OCI-LY7 (cell line): Measurements from ENCODE around the gene TOP3A. TPM values are rescaled to one million over a fixed set of nuclear protein-coding genes. Genes with fewer than 3 reads are reported as not detected.

Experiments
- BruUV-seq: library from RNA; stranded (reverse); fragments of 400-500 nt; replicated peaks from 2 replicates; lab custom pipeline; 2021; lab: Mats Ljungman, UMichigan
- CTCF ChIA-PET: fragments of 300-600 bp; sonication (Branson Sonifier 250); formaldehyde crosslinking; loops from one replicate; lab custom pipeline; 2022; ENCODE audit warnings: antibody characterized with exemption; ENCODE audit not compliant: unreplicated experiment; lab: Charles Lee
- POLR2A ChIA-PET: fragments of 300-600 bp; sonication (Branson Sonifier 250); formaldehyde crosslinking; loops from one replicate; lab custom pipeline; 2022; ENCODE audit warnings: antibody characterized with exemption; lab: Charles Lee
- DNase-seq: peaks from one replicate; pipeline ENCODE4 v3.0.0-alpha.2; 2015; ENCODE audit warnings: low spot score
- H2AFZ ChIP-seq: fragments of 200-600 bp; sonication (generic), shearing (Covaris generic); 2 replicates; pipeline ENCODE4 v1.6.1; 2014; ENCODE audit warnings: mild to moderate bottlenecking, antibody characterized with exemption, low read length, moderate library complexity
- H3K27ac ChIP-seq: fragments of 200-600 bp; sonication (generic); 2 replicates; pipeline ENCODE4 v1.5.1; 2014; ENCODE audit warnings: mixed run types, low read depth, mild to moderate bottlenecking, moderate library complexity, low read length, inconsistent platforms; ENCODE audit not compliant: poor library complexity, severe bottlenecking
- H3K36me3 ChIP-seq: fragments of 200-600 bp; sonication (generic); 2 replicates; pipeline ENCODE4 v1.6.1; 2014; ENCODE audit warnings: mild to moderate bottlenecking, antibody characterized with exemption, low read length, moderate library complexity, mixed read lengths; ENCODE audit not compliant: insufficient read depth
- H3K4me1 ChIP-seq: fragments of 200-600 bp; sonication (generic); 2 replicates; pipeline ENCODE4 v1.5.1; 2014; ENCODE audit warnings: mild to moderate bottlenecking, low read length; ENCODE audit not compliant: insufficient read depth, poor library complexity, severe bottlenecking
- H3K4me2 ChIP-seq: fragments of 200-600 bp; sonication (generic); 2 replicates; pipeline ENCODE4 v1.6.1; 2014; ENCODE audit warnings: mild to moderate bottlenecking, low read length
- H3K4me3 ChIP-seq: fragments of 200-600 bp; sonication (generic); 2 replicates; pipeline ENCODE4 v1.5.1; 2014; ENCODE audit warnings: mild to moderate bottlenecking, low read depth, low read length; ENCODE audit not compliant: poor library complexity, severe bottlenecking
- H3K79me2 ChIP-seq: fragments of 200-600 bp; sonication (generic); 2 replicates; pipeline ENCODE4 v1.6.1; 2016; ENCODE audit warnings: low read depth, mild to moderate bottlenecking, low read length, moderate library complexity, mixed read lengths; ENCODE audit not compliant: insufficient read depth
- H3K9me2 ChIP-seq: fragments of 200-600 bp; sonication (generic); 2 replicates; pipeline ENCODE4 v1.6.1; 2016; ENCODE audit warnings: mild to moderate bottlenecking, low read length, mixed read lengths; ENCODE audit not compliant: insufficient read depth
- H3K9me3 ChIP-seq: fragments of 200-600 bp; sonication (generic); 2 replicates; pipeline ENCODE4 v1.6.1; 2014; ENCODE audit warnings: mild to moderate bottlenecking, mixed run types, low read length, mixed read lengths
- H4K20me1 ChIP-seq: fragments of 200-600 bp; sonication (generic); 2 replicates; pipeline ENCODE4 v1.6.1; 2014; ENCODE audit warnings: mild to moderate bottlenecking, antibody characterized with exemption, low read length, moderate library complexity, mixed read lengths; ENCODE audit not compliant: insufficient read depth
- CTCF ChIP-seq: fragments of 200-600 bp; sonication (generic); conservative IDR thresholded peaks from 2 replicates; pipeline ENCODE4 v1.5.1; 2014; ENCODE audit warnings: mild to moderate bottlenecking, antibody characterized with exemption, low read length, moderate library complexity, mixed read lengths
- EZH2phosphoT487 ChIP-seq: fragments of 200-600 bp; sonication (generic); IDR thresholded peaks from 2 replicates; pipeline ENCODE4 v1.6.1; 2018; ENCODE audit warnings: low read depth, borderline replicate concordance, mild to moderate bottlenecking, mixed run types, antibody characterized with exemption, low read length, moderate library complexity, mixed read lengths
- intact Hi-C: fragments of 100-400 bp; cut with micrococcal nuclease; formaldehyde crosslinking; loops from one replicate; pipeline ENCODE4 v1.10.0; 2022; ENCODE audit not compliant: unreplicated experiment
- total RNA-seq, 2 experiments: library from RNA; depleted of rRNA in 1 of 2; stranded (reverse); fragments of >200 nt in 1 of 2; shearing (Covaris generic) in 1 of 2; gene quantifications; 2 replicates each; pipeline ENCODE4 v1.2.3, GENCODE V29; 2014 to 2022

Gene TOP3A
- total RNA-seq, 2 experiments from 2014 or later: 48.3 to 64.4 TPM

GRCh38 chr17:18250708-18251107, 64.1 kb downstream of the TOP3A start:
- no peaks in the 10 kb centered on the region for H3K4me1 ChIP-seq

GRCh38 chr17:18250259-18250658, 64.5 kb downstream of the TOP3A start:
- CTCF ChIA-PET: no interaction called here
- peaks cover 87% of the 10 kb centered on the region for H3K36me3 ChIP-seq
- H4K20me1 ChIP-seq: no peaks in the 10 kb centered on the region

More at GRCh38 chr17:18250708-18251107, 64.1 kb downstream of the TOP3A start:
- Histone ChIP-seq H3K27ac (no peak overlapping the region), H3K9me2 (no peaks in the 10 kb centered on the region), H3K9me3 (no peaks in the 10 kb centered on the region), H3K4me3 (no peak overlapping the region), H3K4me2 (no peak overlapping the region), H3K79me2 (no peaks in the 10 kb centered on the region), H3K36me3 (peaks cover 87% of the 10 kb centered on the region), H2AFZ (no peak overlapping the region), H4K20me1 (no peaks in the 10 kb centered on the region)
- ChIA-PET POLR2A (no interaction called here), CTCF (no interaction called here)
- BruUV-seq: no TSS peak
- TF ChIP-seq EZH2phosphoT487 (no peak), CTCF (no peak)
- intact Hi-C loops: no loop called here
- DNase-seq: no peak

GRCh38 chr17:18248811-18249210, 66.0 kb downstream of the TOP3A start:
- Histone ChIP-seq H3K4me2 (no peak overlapping the region), H3K36me3 (peaks cover 79% of the 10 kb centered on the region), H3K79me2 (no peaks in the 10 kb centered on the region), H4K20me1 (no peaks in the 10 kb centered on the region), H3K27ac (no peak overlapping the region), H3K4me1 (no peaks in the 10 kb centered on the region), H2AFZ (no peak overlapping the region), H3K9me2 (no peaks in the 10 kb centered on the region), H3K4me3 (no peak overlapping the region), H3K9me3 (no peaks in the 10 kb centered on the region)
- intact Hi-C loops: loop anchor here (5.0 kb wide), 1 partner anchor 68 kb away; the partner anchor contains the start of gene SMCR8
- POLR2A ChIA-PET: no interaction called here
- no TSS peak for BruUV-seq
- CTCF ChIA-PET: no interaction called here
- no peak for TF ChIP-seq EZH2phosphoT487
- TF ChIP-seq CTCF: no peak
- no peak for DNase-seq

More at GRCh38 chr17:18250259-18250658, 64.5 kb downstream of the TOP3A start:
- no peaks in the 10 kb centered on the region for H3K79me2 ChIP-seq
- intact Hi-C loops: no loop called here
- H2AFZ ChIP-seq: no peak overlapping the region
- TF ChIP-seq EZH2phosphoT487: no peak
- no peaks in the 10 kb centered on the region for H3K9me2 ChIP-seq
- no peak overlapping the region for H3K4me2 ChIP-seq
- no TSS peak for BruUV-seq
- POLR2A ChIA-PET: no interaction called here
- H3K27ac ChIP-seq: no peak overlapping the region
- H3K4me1 ChIP-seq: no peaks in the 10 kb centered on the region
- no peak for DNase-seq
- H3K9me3 ChIP-seq: no peaks in the 10 kb centered on the region
- no peak overlapping the region for H3K4me3 ChIP-seq
